IMR-90 (cell line): ENCODE results near the gene RBPJL. TPM values are rescaled to one million over a fixed set of nuclear protein-coding genes. Genes with fewer than 3 reads are reported as not detected.

Experiments used
- ATAC-seq: fragments of 200-7000 bp; cut with Tn5 transposase; 2 replicates; pipeline ENCODE4 v1.9.1; 2020; ENCODE audit warnings: low read depth, mild to moderate bottlenecking, moderate library complexity
- BruUV-seq: library from RNA; stranded (reverse); fragments of 400-500 nt; replicated peaks from 2 replicates; lab custom pipeline; 2021; lab: Mats Ljungman, UMichigan
- CTCF ChIA-PET: fragments of 300-600 bp; formaldehyde crosslinking; extraction: SDS; loops from one replicate; lab custom pipeline; 2021; ENCODE audit warnings: antibody characterized with exemption; lab: Yijun Ruan, JAX
- POLR2A ChIA-PET: fragments of 300-600 bp; sonication (Branson Sonifier 250); formaldehyde crosslinking; loops from one replicate; lab custom pipeline; 2022; ENCODE audit warnings: antibody characterized with exemption; ENCODE audit not compliant: unreplicated experiment; lab: Charles Lee
- DNase-seq: peaks from one replicate; pipeline ENCODE4 v3.0.0; 2013
- H2AFZ ChIP-seq: replicated peaks from 2 replicates; pipeline ENCODE3; 2013; ENCODE audit warnings: low read length, mild to moderate bottlenecking; ENCODE audit not compliant: poor library complexity
- H2AK5ac ChIP-seq: 2 replicates; pipeline ENCODE4 v1.6.1; 2013; ENCODE audit warnings: low read depth, low read length, inconsistent platforms
- H2AK9ac ChIP-seq: replicated peaks from 2 replicates; pipeline ENCODE3; 2013; ENCODE audit warnings: mild to moderate bottlenecking, low read depth, low read length, moderate library complexity; ENCODE audit not compliant: poor library complexity
- H2BK120ac ChIP-seq: 2 replicates; pipeline ENCODE4 v1.6.1; 2013; ENCODE audit warnings: low read depth, low read length, inconsistent platforms
- H2BK15ac ChIP-seq: 3 replicates; pipeline ENCODE4 v1.6.1; 2013; ENCODE audit warnings: low read depth, low read length, inconsistent platforms
- H2BK20ac ChIP-seq: 2 replicates; pipeline ENCODE4 v1.6.1; 2013; ENCODE audit warnings: low read depth, mild to moderate bottlenecking, inconsistent platforms, low read length, moderate library complexity
- H2BK5ac ChIP-seq: 2 replicates; pipeline ENCODE4 v1.6.1; 2013; ENCODE audit warnings: mild to moderate bottlenecking, low read depth, low read length, inconsistent platforms; ENCODE audit not compliant: poor library complexity, severe bottlenecking
- H3K14ac ChIP-seq: replicated peaks from 2 replicates; pipeline ENCODE4 v1.6.1; 2013; ENCODE audit warnings: low read depth, low read length, inconsistent platforms
- H3K18ac ChIP-seq: 2 replicates; pipeline ENCODE4 v1.6.1; 2013; ENCODE audit warnings: low read depth, low read length, control low read depth
- H3K23ac ChIP-seq: 2 replicates; pipeline ENCODE4 v1.6.1; 2013; ENCODE audit warnings: low read depth, low read length, inconsistent platforms
- H3K27ac ChIP-seq: 2 replicates; pipeline ENCODE4 v1.5.1; 2013; ENCODE audit warnings: mild to moderate bottlenecking, control low read depth, low read length; ENCODE audit not compliant: insufficient read depth
- H3K27me3 ChIP-seq: 2 replicates; pipeline ENCODE4 v1.6.1; 2013; ENCODE audit warnings: low read length; ENCODE audit not compliant: control insufficient read depth, insufficient read depth
- H3K36me3 ChIP-seq: 2 replicates; pipeline ENCODE4 v1.6.1; 2013; ENCODE audit warnings: low read length, mixed read lengths; ENCODE audit not compliant: control insufficient read depth, insufficient read depth
- H3K4ac ChIP-seq: 2 replicates; pipeline ENCODE4 v1.6.1; 2013; ENCODE audit warnings: low read depth, low read length, inconsistent platforms
- H3K4me1 ChIP-seq: 2 replicates; pipeline ENCODE4 v1.6.1; 2013; ENCODE audit warnings: low read length, mixed read lengths; ENCODE audit not compliant: control insufficient read depth, insufficient read depth
- H3K4me2 ChIP-seq: 2 replicates; pipeline ENCODE4 v1.6.1; 2013; ENCODE audit warnings: low read depth, mild to moderate bottlenecking, control low read depth, low read length, moderate library complexity
- H3K4me3 ChIP-seq: 2 replicates; pipeline ENCODE4 v1.5.1; 2013; ENCODE audit warnings: low read depth, mild to moderate bottlenecking, control low read depth, low read length, moderate library complexity; ENCODE audit not compliant: insufficient read depth
- H3K56ac ChIP-seq: 2 replicates; pipeline ENCODE4 v1.6.1; 2013; ENCODE audit warnings: low read length, inconsistent platforms; ENCODE audit not compliant: insufficient read depth; ENCODE audit errors: extremely low read depth
- H3K79me1 ChIP-seq, 2 experiments: 2 replicates each; pipeline ENCODE4 v1.6.1; 2013; ENCODE audit warnings: low read length in 2 of 2, inconsistent platforms in 1 of 2, low read depth in 1 of 2
- H3K9ac ChIP-seq: 2 replicates; pipeline ENCODE4 v1.6.1; 2013; ENCODE audit warnings: low read depth, low read length, control low read depth
- H3K9me1 ChIP-seq: 2 replicates; pipeline ENCODE4 v1.6.1; 2013; ENCODE audit warnings: low read length, inconsistent platforms; ENCODE audit not compliant: insufficient read depth
- H3K9me3 ChIP-seq: 2 replicates; pipeline ENCODE4 v1.6.1; 2013; ENCODE audit warnings: low read length; ENCODE audit not compliant: control insufficient read depth, insufficient read depth
- H4K20me1 ChIP-seq: 2 replicates; pipeline ENCODE4 v1.6.1; 2013; ENCODE audit warnings: low read length, inconsistent platforms; ENCODE audit not compliant: insufficient read depth
- H4K5ac ChIP-seq: 2 replicates; pipeline ENCODE4 v1.6.1; 2013; ENCODE audit warnings: mild to moderate bottlenecking, low read depth, low read length, control low read depth
- H4K8ac ChIP-seq, 2 experiments: 2 replicates each; pipeline ENCODE4 v1.6.1; 2013; ENCODE audit warnings: low read depth in 2 of 2, low read length in 2 of 2, control low read depth in 1 of 2, inconsistent platforms in 1 of 2
- H4K91ac ChIP-seq: 2 replicates; pipeline ENCODE4 v1.6.1; 2013; ENCODE audit warnings: low read depth, low read length, inconsistent platforms; ENCODE audit not compliant: insufficient read depth
- FOS ChIP-seq: fragments of 150-350 bp; IDR thresholded peaks from 2 replicates; pipeline ENCODE4 v1.6.1; 2016; ENCODE audit warnings: low read depth, low read length
- MAFK ChIP-seq: IDR thresholded peaks from 2 replicates; pipeline ENCODE4 v1.6.1; 2012; ENCODE audit warnings: low read depth, low read length, improper control_type of control experiment
- MAZ ChIP-seq: IDR thresholded peaks from 2 replicates; pipeline ENCODE4 v1.6.1; 2012; ENCODE audit warnings: low read depth, mild to moderate bottlenecking, low read length, improper control_type of control experiment, moderate library complexity, borderline replicate concordance
- MXI1 ChIP-seq: IDR thresholded peaks from 2 replicates; pipeline ENCODE4 v1.6.1; 2012; ENCODE audit warnings: low read depth, mild to moderate bottlenecking, low read length, moderate library complexity, borderline replicate concordance
- POLR2A ChIP-seq: IDR thresholded peaks from 2 replicates; pipeline ENCODE4 v1.6.1; 2012; ENCODE audit warnings: mild to moderate bottlenecking, low read depth, low read length
- RFX5 ChIP-seq: IDR thresholded peaks from 2 replicates; pipeline ENCODE4 v1.8.0; 2012; ENCODE audit warnings: low read depth, mild to moderate bottlenecking, low read length, moderate library complexity
- WGBS, 2 experiments: methylation state at CpG; one replicate each; pipeline versions ENCODE4 v1.1.5 to v1.1.7; 2013; ENCODE audit warnings: missing lambda C conversion rate in 2 of 2; ENCODE audit not compliant: insufficient read length in 1 of 2; ENCODE audit errors: extremely low coverage in 2 of 2; 5-methylcytosine and 5-hydroxymethylcytosine counted together
- dilution Hi-C: fragments of 300-500 bp; cut with HindIII; formaldehyde crosslinking; loops from one replicate; pipeline ENCODE4 v1.14.3; 2018; ENCODE audit warnings: low sequenced_read_pairs; ENCODE audit not compliant: unreplicated experiment
- in situ Hi-C: fragments of 300-500 bp; cut with MboI; formaldehyde crosslinking; loops from 3 replicates; pipeline ENCODE4 v1.14.3; 2019; ENCODE audit warnings: low sequenced_read_pairs, inconsistent platforms, mixed read lengths
- intact Hi-C: fragments of 100-400 bp; cut with micrococcal nuclease; formaldehyde crosslinking; loops from 2 replicates; pipeline ENCODE4 v1.10.0; 2022
- polyA plus RNA-seq, 3 experiments: library from polyadenylated mRNA; depleted of rRNA; stranded (reverse); fragments of >200 nt; gene quantifications; 2 replicates each; pipeline ENCODE4 v1.2.3, GENCODE V29; 2012; ENCODE audit warnings: low replicate concordance in 1 of 3
- total RNA-seq: library from RNA; depleted of rRNA; stranded (reverse); fragments of >200 nt; gene quantifications from 2 replicates; pipeline ENCODE4 v1.2.3, GENCODE V29; 2012
- TF ChIP-seq, protein P1 (sequence below): fragments of 150-350 bp; IDR thresholded peaks from 2 replicates; pipeline ENCODE4 v1.6.1; 2017; ENCODE audit warnings: mild to moderate bottlenecking, antibody characterized with exemption, low read length, low read depth

RBPJL gene
- total and polyA plus RNA-seq, 2 of the 4 experiments (the other 2 are of a cell fraction), result not detected

DNA sequence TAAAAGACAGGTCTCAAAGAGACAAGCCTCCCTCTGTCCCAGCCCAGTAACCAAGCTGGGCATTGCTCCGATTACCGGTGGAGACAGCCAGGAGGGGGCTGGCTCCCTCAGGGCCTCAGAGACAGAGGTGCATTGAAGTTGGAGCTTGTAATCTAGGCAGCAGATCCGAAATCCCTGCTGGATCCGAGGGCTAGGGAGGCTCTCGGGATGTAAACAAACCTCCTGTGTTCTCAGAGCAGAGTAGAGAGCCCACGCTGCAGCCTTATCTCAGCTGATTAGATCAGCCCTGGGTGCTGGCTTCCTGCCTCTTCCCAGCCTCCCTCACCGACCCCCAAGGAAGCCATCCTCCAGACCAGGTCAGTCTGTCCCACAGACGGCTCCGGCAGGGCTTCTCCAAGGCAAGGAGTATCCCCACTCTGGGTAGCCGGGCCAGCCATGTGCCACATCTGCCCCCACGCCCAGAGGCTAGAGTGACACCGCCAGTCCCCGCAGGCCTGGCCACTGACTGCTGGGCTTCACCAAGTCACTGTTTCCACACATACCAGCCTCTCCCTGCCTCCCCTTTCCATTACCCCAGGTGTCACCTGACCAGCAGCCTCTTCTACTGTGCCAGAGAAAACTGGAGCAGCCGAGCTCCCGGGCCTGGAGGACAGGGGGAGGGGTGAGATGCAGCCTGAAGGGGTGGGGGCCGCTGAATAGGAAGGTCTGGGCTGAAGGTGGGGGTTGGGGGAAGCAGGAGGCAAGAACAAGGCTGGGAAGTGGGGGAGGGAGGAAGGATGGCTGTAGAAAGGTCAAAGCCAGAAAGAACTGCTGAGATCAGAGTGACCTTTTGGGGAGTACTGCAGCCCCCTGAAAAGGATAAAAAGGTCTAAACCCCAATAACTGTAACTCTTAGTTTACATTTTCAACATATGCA, 35.6 kb downstream of the RBPJL start:
- no peaks in the 10 kb centered on the region for H3K9me3 ChIP-seq
- H3K4ac ChIP-seq, result peak overlapping the region; percentile 99
- peak overlapping the region; percentile 97 for H2AK5ac ChIP-seq
- in situ Hi-C loops, result loop anchor here (25.0 kb wide), 1 partner anchor 570 kb away; the partner anchor contains the start of gene PLTP
- peak overlapping the region; percentile 93 for H2BK5ac ChIP-seq
- ChIA-PET POLR2A (no interaction called here), CTCF (interaction anchor here (2.5 kb wide), 1 partner anchor 21 kb away, joined by 8 read pairs; the partner anchor contains the start of gene SYS1)
- peak overlapping the region; percentile 92 for H2AK9ac ChIP-seq
- peak overlapping the region; percentile 90 for H3K14ac ChIP-seq
- intact Hi-C loops, result no loop called here
- H3K36me3 ChIP-seq, result peaks cover 32% of the 10 kb centered on the region
- H4K91ac ChIP-seq, result peak overlapping the region; percentile 99
- H3K4me1 ChIP-seq, result peaks cover 65% of the 10 kb centered on the region
- H3K9me1 ChIP-seq, result peaks cover 41% of the 10 kb centered on the region
- DNase-seq (peak; percentile 74), ATAC-seq (peak; percentile 13)
- TF ChIP-seq MAFK (no peak), FOS (no peak), MXI1 (0 out of 2 replicates have a peak, but pooled peaks have one; percentile 65), POLR2A (peak; percentile 65), MAZ (peak; percentile 13; the same call in 1 of the 2 replicates), RFX5 (no peak)
- TF ChIP-seq, protein P1, sequence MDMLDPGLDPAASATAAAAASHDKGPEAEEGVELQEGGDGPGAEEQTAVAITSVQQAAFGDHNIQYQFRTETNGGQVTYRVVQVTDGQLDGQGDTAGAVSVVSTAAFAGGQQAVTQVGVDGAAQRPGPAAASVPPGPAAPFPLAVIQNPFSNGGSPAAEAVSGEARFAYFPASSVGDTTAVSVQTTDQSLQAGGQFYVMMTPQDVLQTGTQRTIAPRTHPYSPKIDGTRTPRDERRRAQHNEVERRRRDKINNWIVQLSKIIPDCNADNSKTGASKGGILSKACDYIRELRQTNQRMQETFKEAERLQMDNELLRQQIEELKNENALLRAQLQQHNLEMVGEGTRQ, result peak; percentile 67
- peaks cover 18 to 94% of the 10 kb centered on the region in 2 experiments for H3K79me1 ChIP-seq
- peak overlapping the region; percentile 93 for H3K23ac ChIP-seq
- dilution Hi-C loops, result no loop called here
- peak overlapping the region; percentile 58 for H4K5ac ChIP-seq
- peak overlapping the region; percentile 70 for H3K18ac ChIP-seq
- peak overlapping the region; percentile 92 for H3K27ac ChIP-seq
- peak overlapping the region; percentile 95 for H2BK120ac ChIP-seq
- peak overlapping the region; percentile 99; the same call in 2 of the 3 replicates for H2BK15ac ChIP-seq
- 0% methylated on average over 5 of the region's 16 CpGs; no CpG with 5 or more reads in 1 of the 2 experiments for WGBS, 2 experiments
- H3K27me3 ChIP-seq, result no peaks in the 10 kb centered on the region
- H3K4me3 ChIP-seq, result no peak overlapping the region; the same call in 1 of the 2 replicates
- H3K56ac ChIP-seq, result peak overlapping the region; percentile 65; the same call in 1 of the 2 replicates
- peak overlapping the region; percentile 58 for H2AFZ ChIP-seq
- H4K20me1 ChIP-seq, result peaks cover 45% of the 10 kb centered on the region
- BruUV-seq, result no TSS peak
- peak overlapping the region; percentile 87 for H3K4me2 ChIP-seq
- peak overlapping the region; percentile 96 for H2BK20ac ChIP-seq
- peak overlapping the region; percentile 73 to 78 for H4K8ac ChIP-seq
- H3K9ac ChIP-seq, result peak overlapping the region; percentile 50
